K562 (cell line): ENCODE data around the gene CFAP73. TPM values are rescaled to one million over a fixed set of nuclear protein-coding genes. Genes with fewer than 3 reads are reported as not detected.

Source experiments
- ATAC-seq: fragments of 200-7000 bp; cut with Tn5 transposase; 3 replicates; pipeline ENCODE4 v1.9.1; 2020; ENCODE audit warnings: moderate library complexity
- BruUV-seq: library from RNA; stranded (reverse); fragments of 400-500 nt; replicated peaks from 2 replicates; lab custom pipeline; 2021; lab: Mats Ljungman, UMichigan
- CTCF ChIA-PET: fragments of 300-600 bp; formaldehyde crosslinking; extraction: SDS; loops from one replicate; lab custom pipeline; 2021; ENCODE audit warnings: low intra/inter-chr PET ratio; lab: Yijun Ruan, JAX
- POLR2A ChIA-PET: fragments of 300-600, 350-650 bp; sonication (Branson Sonifier 250); formaldehyde crosslinking; extraction: SDS; loops from one replicate; lab custom pipeline; 2021; ENCODE audit warnings: antibody characterized with exemption, inconsistent platforms; lab: Yijun Ruan, JAX
- DNase-seq, 4 experiments: peaks; one replicate each; pipeline versions ENCODE4 v3.0.0 to v3.0.0-alpha.2; 2011 to 2018; ENCODE audit warnings: low spot score in 3 of 4, mixed read lengths in 3 of 4; ENCODE audit errors: extremely low read depth in 1 of 4
- FAIRE-seq: peaks from 2 replicates; lab custom pipeline; 2011; peaks lifted over from hg19 to GRCh38; lab: Jason Lieb, UNC
- H2AFZ ChIP-seq: 2 replicates; pipeline ENCODE4 v1.6.0; 2011; ENCODE audit warnings: low read depth, low read length, control low read depth, inconsistent platforms
- H3K27ac ChIP-seq: fragments of 200-600 bp; 3 replicates; pipeline ENCODE4 v1.8.0; 2011; ENCODE audit warnings: low read depth, mild to moderate bottlenecking, control low read depth, inconsistent platforms, low read length, moderate library complexity, mixed read lengths; ENCODE audit errors: extremely low read depth
- H3K27me3 ChIP-seq, 2 experiments: fragments of 300-600 bp in 1 of 2; 2 replicates in 1 of 2; 3 replicates in 1 of 2; pipeline versions ENCODE4 v1.6.0 to v1.8.0; 2011; ENCODE audit warnings: inconsistent platforms in 2 of 2, low read length in 2 of 2, mild to moderate bottlenecking in 1 of 2, mixed read lengths in 1 of 2, moderate library complexity in 1 of 2; ENCODE audit not compliant: control insufficient read depth in 2 of 2, insufficient read depth in 2 of 2
- H3K36me3 ChIP-seq: fragments of 300-600 bp; 3 replicates; pipeline ENCODE4 v1.8.0; 2011; ENCODE audit warnings: mild to moderate bottlenecking, low read length, inconsistent platforms; ENCODE audit not compliant: control insufficient read depth, insufficient read depth
- H3K4me1 ChIP-seq, 2 experiments: fragments of 200-600 bp in 1 of 2; replicated peaks in 1 of 2; 2 replicates in 1 of 2; 3 replicates in 1 of 2; pipeline versions ENCODE4 v1.5.1 to v1.8.0; 2011; ENCODE audit warnings: inconsistent platforms in 2 of 2, low read length in 2 of 2, mild to moderate bottlenecking in 1 of 2, mixed read lengths in 1 of 2, moderate library complexity in 1 of 2; ENCODE audit not compliant: control insufficient read depth in 2 of 2, insufficient read depth in 2 of 2
- H3K4me2 ChIP-seq: 2 replicates; pipeline ENCODE4 v1.6.1; 2011; ENCODE audit warnings: low read length, control low read depth, inconsistent platforms, mixed read lengths; ENCODE audit not compliant: insufficient read depth
- H3K4me3 ChIP-seq: fragments of 200-600 bp; sonication (generic), shearing (Covaris generic); 2 replicates; pipeline ENCODE4 v1.5.1; 2016; ENCODE audit warnings: control low read depth, inconsistent platforms
- H3K79me2 ChIP-seq: fragments of 200-600 bp; 3 replicates; pipeline ENCODE4 v1.8.0; 2011; ENCODE audit warnings: low read length, inconsistent platforms; ENCODE audit not compliant: control insufficient read depth, insufficient read depth
- H3K9ac ChIP-seq, 2 experiments: 2 replicates each; pipeline versions ENCODE4 v1.6.0 to v1.6.1; 2011; ENCODE audit warnings: low read depth in 2 of 2, low read length in 2 of 2, control low read depth in 1 of 2, inconsistent platforms in 1 of 2, mild to moderate bottlenecking in 1 of 2, mixed read lengths in 1 of 2; ENCODE audit not compliant: insufficient read depth in 1 of 2
- H3K9me1 ChIP-seq: one replicate; pipeline ENCODE4 v1.6.0; 2011; ENCODE audit warnings: inconsistent platforms, mild to moderate bottlenecking, low read length, moderate library complexity; ENCODE audit not compliant: control insufficient read depth, insufficient read depth
- H3K9me3 ChIP-seq: replicated peaks from 2 replicates; pipeline ENCODE4 v1.5.1; 2011; ENCODE audit warnings: low read depth, low read length, inconsistent platforms; ENCODE audit not compliant: control insufficient read depth, insufficient read depth
- H4K20me1 ChIP-seq: replicated peaks from 2 replicates; pipeline ENCODE4 v1.6.1; 2011; ENCODE audit warnings: low read length, inconsistent platforms, mixed read lengths; ENCODE audit not compliant: control insufficient read depth, insufficient read depth
- RBM25 ChIP-seq: fragments of 200-400 bp; formaldehyde crosslinking; IDR thresholded peaks from 2 replicates; pipeline ENCODE4 v1.6.1; 2018; ENCODE audit warnings: low read length, low read depth, moderate library complexity; ENCODE audit not compliant: severe bottlenecking
- ZBTB49 ChIP-seq: sonication (generic); formaldehyde crosslinking; IDR thresholded peaks from 2 replicates; pipeline ENCODE4 v1.8.0; 2022; ENCODE audit warnings: missing genetic modification reagents, mild to moderate bottlenecking, borderline replicate concordance
- ZKSCAN1 ChIP-seq: fragments of 150-350 bp; IDR thresholded peaks from 2 replicates; pipeline ENCODE4 v1.6.1; 2016; ENCODE audit warnings: low read depth, low read length
- WGBS: fragments of 100-300 bp; shearing (Covaris generic); methylation state at CpG from one replicate; pipeline ENCODE4 v1.1.6; 2016; ENCODE audit warnings: low coverage, mixed read lengths; ENCODE audit not compliant: insufficient coverage; ENCODE audit errors: missing lambda C conversion rate; 5-methylcytosine and 5-hydroxymethylcytosine counted together
- in situ Hi-C: fragments of 300-500 bp; cut with MboI; formaldehyde crosslinking; loops from 4 replicates; pipeline ENCODE4 v1.15.0; 2018; ENCODE audit warnings: inconsistent platforms, mixed read lengths
- intact Hi-C: fragments of 100-400 bp; cut with micrococcal nuclease; formaldehyde crosslinking; loops from 2 replicates; pipeline ENCODE4 v1.14.2; 2022
- polyA plus RNA-seq, 8 experiments: library from polyadenylated mRNA; depleted of rRNA in 4 of 8; stranded (reverse) in 5 of 8; unstranded in 3 of 8; fragments of >200 nt; fragmentation: Nextera tagmentation in 2 of 8; fragmentation: Illumina TruSeq in 1 of 8; extraction: Ambion mirVana in 2 of 8; extraction: Trizol in 1 of 8; gene quantifications; 2 replicates each; pipeline versions ENCODE4 v1.2.1 to v1.2.3, GENCODE V29; 2011 to 2014; ENCODE audit warnings: inconsistent platforms in 1 of 8, missing spikeins in 1 of 8
- total RNA-seq, 7 experiments: library from RNA; depleted of rRNA in 6 of 7; stranded (reverse); fragments of >200 nt in 6 of 7; fragmentation: Illumina TruSeq in 2 of 7; extraction: Trizol in 2 of 7; gene quantifications; 2 replicates each; pipeline versions ENCODE4 v1.2.1 to v1.2.3, GENCODE V29; 2011 to 2021; ENCODE audit warnings: low replicate concordance in 1 of 7

The CFAP73 gene
- total and polyA plus RNA-seq, 9 of the 15 experiments (the other 6 are each of a cell fraction or from before 2014, with no cell fraction given), result not detected

GRCh38 chr12:113137861-113138783 is 11.4 kb upstream of the CFAP73 start:
- in situ Hi-C loops, result no loop called here
- intact Hi-C loops, result no loop called here
- no peaks in the 10 kb centered on the region for H3K9me1 ChIP-seq
- POLR2A ChIA-PET, result interaction anchor here (0.7 to 1.4 kb wide), 3 partner anchors 19 to 512 kb away, joined by 3 read pairs; partner anchors contain the start of gene DDX54
- H3K27me3 ChIP-seq, result no peaks in the 10 kb centered on the region
- no peak overlapping the region for H3K4me3 ChIP-seq
- DNase-seq, result no peak
- no peak overlapping the region for H3K27ac ChIP-seq
- TF ChIP-seq ZBTB49 (CRISPR knock-in tag) (no peak), ZKSCAN1 (peak; percentile 68), RBM25 (peak; percentile 51)
- TF ChIP-seq, all 486 proteins: peak for 2
- Histone ChIP-seq H3K4me2 (no peak overlapping the region), H4K20me1 (peaks cover 10% of the 10 kb centered on the region), H3K9me3 (no peaks in the 10 kb centered on the region), H3K4me1 (peaks cover 8 to 24% of the 10 kb centered on the region in 2 experiments), H2AFZ (no peak overlapping the region), H3K9ac (no peak overlapping the region), H3K36me3 (no peaks in the 10 kb centered on the region), H3K79me2 (no peaks in the 10 kb centered on the region)
- no peak for ATAC-seq
- no TSS peak for BruUV-seq
- 17% methylated on average over 12 of the region's 12 CpGs for WGBS
- no peak for FAIRE-seq
- CTCF ChIA-PET, result no interaction called here
